A673 (cell line): ENCODE measurements around the gene ITPRID2. TPM values are rescaled to one million over a fixed set of nuclear protein-coding genes. Genes with fewer than 3 reads are reported as not detected.

Experiments used
- BruUV-seq: library from RNA; stranded (reverse); fragments of 400-500 nt; replicated peaks from 2 replicates; lab custom pipeline; 2021; lab: Mats Ljungman, UMichigan
- CTCF ChIA-PET: fragments of 300-600 bp; sonication (Branson Sonifier 250); formaldehyde crosslinking; loops from one replicate; lab custom pipeline; 2022; ENCODE audit warnings: antibody characterized with exemption; lab: Charles Lee
- POLR2A ChIA-PET: fragments of 300-600 bp; sonication (Branson Sonifier 250); formaldehyde crosslinking; loops from one replicate; lab custom pipeline; 2022; ENCODE audit warnings: antibody characterized with exemption; ENCODE audit not compliant: low non-redundant PET; lab: Charles Lee
- DNase-seq: peaks from one replicate; pipeline ENCODE4 v3.0.0-alpha.2; 2015; ENCODE audit warnings: low spot score
- H3K27ac ChIP-seq: fragments of 200-600 bp; sonication (generic); 2 replicates; pipeline ENCODE4 v1.5.1; 2016; ENCODE audit warnings: mixed run types, low read depth, mild to moderate bottlenecking, mixed read lengths, antibody characterized with exemption, low read length; ENCODE audit not compliant: poor library complexity, severe bottlenecking
- H3K27me3 ChIP-seq: fragments of 200-600 bp; sonication (generic); replicated peaks from 2 replicates; pipeline ENCODE4 v1.6.1; 2017; ENCODE audit warnings: mixed run types, low read depth, mild to moderate bottlenecking, mixed read lengths, antibody characterized with exemption, low read length; ENCODE audit not compliant: insufficient read depth, poor library complexity
- H3K36me3 ChIP-seq: fragments of 200-600 bp; sonication (generic); 2 replicates; pipeline ENCODE4 v1.6.1; 2016; ENCODE audit warnings: mixed run types, mild to moderate bottlenecking, mixed read lengths, antibody characterized with exemption, low read length; ENCODE audit not compliant: insufficient read depth, poor library complexity, severe bottlenecking
- H3K4me1 ChIP-seq: fragments of 200-600 bp; sonication (generic); 2 replicates; pipeline ENCODE4 v1.6.1; 2017; ENCODE audit warnings: mixed run types, mild to moderate bottlenecking, mixed read lengths, antibody characterized with exemption, low read length; ENCODE audit not compliant: insufficient read depth, poor library complexity, severe bottlenecking
- H3K4me3 ChIP-seq: fragments of 200-600 bp; sonication (generic); 2 replicates; pipeline ENCODE4 v1.5.1; 2016; ENCODE audit warnings: low read depth, mixed run types, mild to moderate bottlenecking, mixed read lengths, low read length; ENCODE audit not compliant: poor library complexity, severe bottlenecking
- H3K9me3 ChIP-seq: fragments of 200-600 bp; sonication (generic); 2 replicates; pipeline ENCODE4 v1.6.1; 2016; ENCODE audit warnings: mixed run types, low read depth, mild to moderate bottlenecking, mixed read lengths, antibody characterized with exemption, low read length; ENCODE audit not compliant: poor library complexity, severe bottlenecking
- CTCF ChIP-seq: fragments of 300-800, 200-600 bp; sonication (generic); conservative IDR thresholded peaks from 2 replicates; pipeline ENCODE4 v1.5.1; 2017; ENCODE audit warnings: low read depth, mild to moderate bottlenecking, antibody characterized with exemption, low read length, moderate library complexity, mixed read lengths
- EZH2 ChIP-seq: fragments of 200-600 bp; sonication (generic); IDR thresholded peaks from 2 replicates; pipeline ENCODE4 v1.6.1; 2017; ENCODE audit warnings: borderline replicate concordance, low read depth, mild to moderate bottlenecking, mixed read lengths, antibody characterized with exemption, low read length; ENCODE audit not compliant: poor library complexity, severe bottlenecking
- intact Hi-C: fragments of 100-400 bp; cut with micrococcal nuclease; formaldehyde crosslinking; loops from one replicate; pipeline ENCODE4 v1.10.0; 2022; ENCODE audit not compliant: unreplicated experiment
- total RNA-seq: library from RNA; stranded (reverse); gene quantifications from 2 replicates; pipeline ENCODE4 v1.2.3, GENCODE V29; 2021

Gene ITPRID2
- total RNA-seq, 1 experiment from 2014 or later = 141 TPM

GRCh38 chr2:181947273-181947672 is 55.7 kb downstream of the ITPRID2 start:
- POLR2A ChIA-PET = no interaction called here
- Histone ChIP-seq H3K9me3 (no peaks in the 10 kb centered on the region), H3K27me3 (no peaks in the 10 kb centered on the region), H3K4me1 (no peaks in the 10 kb centered on the region), H3K4me3 (no peak overlapping the region), H3K36me3 (no peaks in the 10 kb centered on the region), H3K27ac (no peak overlapping the region)
- no TSS peak for BruUV-seq
- intact Hi-C loops = no loop called here
- no peak for DNase-seq
- TF ChIP-seq EZH2 (no peak), CTCF (no peak)
- CTCF ChIA-PET = no interaction called here

GRCh38 chr2:181948227-181948626 is 56.7 kb downstream of the ITPRID2 start:
- POLR2A ChIA-PET = no interaction called here
- H3K27ac ChIP-seq = no peak overlapping the region
- CTCF ChIA-PET = no interaction called here
- no peak for DNase-seq
- no peak overlapping the region for H3K4me3 ChIP-seq
- peaks cover 2% of the 10 kb centered on the region for H3K4me1 ChIP-seq
- no peaks in the 10 kb centered on the region for H3K27me3 ChIP-seq
- TF ChIP-seq CTCF (no peak), EZH2 (no peak)
- H3K9me3 ChIP-seq = no peaks in the 10 kb centered on the region
- intact Hi-C loops = no loop called here
- no peaks in the 10 kb centered on the region for H3K36me3 ChIP-seq
- no TSS peak for BruUV-seq

- BruUV-seq = no TSS peak
- peaks cover 3% of the 10 kb centered on the region for H3K4me1 ChIP-seq
- no peak overlapping the region for H3K27ac ChIP-seq
- intact Hi-C loops = no loop called here
- H3K9me3 ChIP-seq = no peaks in the 10 kb centered on the region
- CTCF ChIA-PET = no interaction called here
- no peaks in the 10 kb centered on the region for H3K27me3 ChIP-seq
- DNase-seq = peak; percentile 14
- H3K36me3 ChIP-seq = no peaks in the 10 kb centered on the region
- POLR2A ChIA-PET = no interaction called here
- H3K4me3 ChIP-seq = no peak overlapping the region
- TF ChIP-seq EZH2 (no peak), CTCF (no peak)
Observed at GRCh38 chr2:181949047-181949446, 57.5 kb downstream of the ITPRID2 start.
